SJSA1 (cell line): ENCODE results near the gene OR8K1. TPM values are rescaled to one million over a fixed set of nuclear protein-coding genes. Genes with fewer than 3 reads are reported as not detected.

Experiments
- DNase-seq, 2 experiments: peaks; one replicate each; pipeline ENCODE4 v3.0.0-alpha.2; 2015 to 2020; ENCODE audit warnings: low spot score in 2 of 2, low read depth in 1 of 2
- H3K27ac ChIP-seq: fragments of 250-450 bp; sonication (Bioruptor Pico); 2 replicates; pipeline ENCODE4 v1.5.1; 2020; ENCODE audit warnings: mild to moderate bottlenecking, moderate library complexity
- H3K27me3 ChIP-seq: fragments of 250-450 bp; sonication (Bioruptor Pico); replicated peaks from 2 replicates; pipeline ENCODE4 v1.5.1; 2020; ENCODE audit warnings: mild to moderate bottlenecking, moderate library complexity
- H3K36me3 ChIP-seq: fragments of 250-450 bp; sonication (Bioruptor Pico); 2 replicates; pipeline ENCODE4 v1.5.1; 2020; ENCODE audit warnings: mild to moderate bottlenecking
- H3K4me1 ChIP-seq: fragments of 250-450 bp; sonication (Bioruptor Pico); replicated peaks from 2 replicates; pipeline ENCODE4 v1.6.1; 2021; ENCODE audit warnings: mild to moderate bottlenecking
- H3K4me3 ChIP-seq: fragments of 250-450 bp; sonication (Bioruptor Pico); 2 replicates; pipeline ENCODE4 v1.5.1; 2020; ENCODE audit warnings: mild to moderate bottlenecking
- H3K9me3 ChIP-seq: fragments of 250-450 bp; sonication (Bioruptor Pico); replicated peaks from 2 replicates; pipeline ENCODE4 v1.5.1; 2020; ENCODE audit warnings: mild to moderate bottlenecking
- total RNA-seq: library from RNA; depleted of rRNA; stranded (reverse); fragments of >200 nt; shearing (Covaris generic); gene quantifications from 2 replicates; pipeline ENCODE4 v1.2.3, GENCODE V29; 2014; rRNA removed

OR8K1 gene
- not detected in 2 replicates for total RNA-seq

DNA sequence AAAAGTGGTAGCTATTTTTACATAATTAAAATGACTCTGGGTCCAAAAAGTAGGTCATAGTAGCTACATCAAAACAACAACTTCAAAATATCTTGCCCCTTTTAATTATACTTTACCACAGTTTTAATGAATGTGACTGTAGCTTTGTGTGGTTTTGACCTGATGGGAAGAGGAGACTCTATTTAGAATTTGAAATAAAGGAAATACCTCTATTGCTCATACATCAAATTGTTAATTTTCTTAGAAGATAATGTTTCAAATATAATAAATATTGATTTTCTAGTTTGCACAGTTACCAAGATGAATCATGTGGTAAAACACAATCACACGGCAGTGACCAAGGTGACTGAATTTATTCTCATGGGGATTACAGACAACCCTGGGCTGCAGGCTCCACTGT lies at the start of gene OR8K1:
Gene OR8K1, plus strand, starts transcription at position 301 of the 400 bp plus-strand sequence. Its CDS starts 0 bp downstream, at position 301.
- Histone ChIP-seq H3K4me3 (no peak within 1 kb of the TSS), H3K27me3 (no peaks in the 10 kb centered on the region), H3K27ac (no peak within 1 kb of the TSS), H3K36me3 (no peaks in the 10 kb centered on the region), H3K9me3 (no peaks in the 10 kb centered on the region), H3K4me1 (no peaks in the 10 kb centered on the region)
- no peak for DNase-seq

DNA sequence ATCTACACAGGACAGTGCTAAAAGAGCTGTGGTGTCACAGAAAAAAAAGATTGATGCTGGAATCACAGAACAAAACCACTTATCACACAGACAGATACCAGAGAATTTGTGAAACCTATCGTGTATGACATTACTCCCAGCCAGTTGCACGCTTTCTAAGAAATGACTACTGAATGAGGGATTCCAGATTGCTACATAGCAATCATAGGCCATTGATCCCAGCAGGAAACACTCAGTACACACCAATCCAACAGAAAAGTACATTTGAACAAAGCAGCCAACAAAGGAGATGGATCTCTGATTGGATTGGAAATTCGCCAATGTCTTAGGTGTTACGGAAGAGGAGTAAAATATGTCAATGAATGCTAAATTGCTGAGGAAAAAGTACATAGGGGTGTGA lies 48.9 kb upstream of the OR8K1 start:
- DNase-seq, result no peak
- Histone ChIP-seq H3K36me3 (no peaks in the 10 kb centered on the region), H3K4me1 (no peaks in the 10 kb centered on the region), H3K27me3 (no peaks in the 10 kb centered on the region; the same call in 1 of the 2 replicates), H3K9me3 (no peaks in the 10 kb centered on the region), H3K27ac (no peak overlapping the region), H3K4me3 (no peak overlapping the region)

DNA sequence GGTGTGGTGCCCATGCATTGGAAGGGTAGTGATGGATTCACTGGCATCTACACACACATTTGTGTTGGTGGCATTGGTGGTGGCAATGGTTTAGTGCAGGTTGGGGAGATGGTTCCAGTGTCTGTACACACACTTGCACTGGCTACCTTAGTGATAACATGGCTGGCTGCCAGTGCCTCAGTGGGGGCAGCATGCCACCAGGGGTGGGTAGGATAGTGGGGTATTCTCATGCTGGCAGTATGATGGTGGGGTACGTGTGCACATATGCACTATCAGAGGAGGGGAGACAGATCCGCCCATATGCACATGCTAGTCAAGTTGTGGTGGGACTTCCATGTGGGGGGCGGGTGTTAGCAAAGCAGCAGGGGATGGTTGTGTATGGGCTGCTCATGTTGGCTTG lies 38.0 kb upstream of the OR8K1 start:
- H3K27me3 ChIP-seq, result no peaks in the 10 kb centered on the region
- DNase-seq, result no peak
- H3K27ac ChIP-seq, result no peak overlapping the region
- no peaks in the 10 kb centered on the region; the same call in none of the 2 replicates for H3K9me3 ChIP-seq
- H3K36me3 ChIP-seq, result no peaks in the 10 kb centered on the region
- no peak overlapping the region for H3K4me3 ChIP-seq
- no peaks in the 10 kb centered on the region for H3K4me1 ChIP-seq

DNA sequence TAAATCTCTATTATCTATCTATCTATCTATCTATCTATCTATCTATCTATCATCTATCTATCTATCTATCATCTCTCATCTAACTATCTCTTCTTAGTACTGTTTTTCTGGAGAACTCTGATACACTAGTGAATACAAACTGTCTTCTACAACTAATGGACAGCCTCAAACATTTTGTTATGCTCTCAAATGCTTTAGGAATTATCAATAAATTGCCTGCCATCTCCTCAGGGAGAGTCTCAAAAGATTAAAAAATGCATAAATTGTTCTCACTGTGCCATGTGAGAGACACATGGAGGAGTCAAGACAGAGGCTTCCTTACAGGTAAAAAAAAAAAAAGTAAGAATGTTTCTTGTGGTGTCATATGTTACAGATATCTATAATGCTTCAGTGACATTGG lies 31.0 kb upstream of the OR8K1 start, which contains the start of gene OR8K3:
Gene OR8K3, plus strand, starts transcription at position 301 of the 400 bp plus-strand sequence. CDS start 3,163 bp downstream, outside the sequence.
- Histone ChIP-seq H3K4me3 (no peak within 1 kb of the TSS), H3K36me3 (no peaks in the 10 kb centered on the region), H3K4me1 (no peaks in the 10 kb centered on the region), H3K27me3 (no peaks in the 10 kb centered on the region), H3K9me3 (no peaks in the 10 kb centered on the region; the same call in 1 of the 2 replicates), H3K27ac (no peak within 1 kb of the TSS)
- no peak for DNase-seq

DNA sequence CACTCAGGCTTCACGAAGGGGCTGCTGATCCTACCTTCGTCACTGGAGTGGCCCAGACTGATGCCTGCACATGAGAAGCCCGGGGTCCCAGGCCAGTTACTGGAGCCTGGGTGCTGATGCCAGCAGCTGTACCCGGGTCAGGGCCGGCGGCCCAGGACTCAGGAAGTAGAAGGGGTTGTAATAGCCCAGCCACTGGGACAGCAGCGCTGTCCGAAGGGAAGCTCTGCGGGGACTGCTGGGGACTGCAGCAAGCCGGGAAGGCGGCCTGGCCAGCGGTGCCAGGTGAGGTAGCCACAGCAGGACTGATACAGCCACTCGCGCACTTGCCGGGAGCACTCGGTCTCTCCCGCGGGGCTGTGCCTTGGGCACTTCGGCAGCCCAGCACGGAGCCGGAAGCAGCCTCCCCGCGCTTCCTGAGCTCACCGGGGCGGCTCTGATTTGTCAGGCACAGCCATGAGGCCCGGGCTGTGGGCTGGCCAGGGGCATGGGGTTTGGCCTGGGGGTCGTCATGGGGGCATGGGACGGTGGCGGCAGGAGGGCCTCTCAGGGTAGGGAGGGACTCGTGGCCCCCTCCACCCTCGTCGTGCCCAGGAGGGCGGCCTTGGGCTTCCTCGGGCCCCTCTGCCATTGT lies 13.9 kb upstream of the OR8K1 start:
- Histone ChIP-seq H3K4me3 (no peak overlapping the region), H3K27me3 (no peaks in the 10 kb centered on the region), H3K36me3 (no peaks in the 10 kb centered on the region), H3K4me1 (no peaks in the 10 kb centered on the region), H3K9me3 (no peaks in the 10 kb centered on the region), H3K27ac (no peak overlapping the region)
- DNase-seq, result no peak

DNA sequence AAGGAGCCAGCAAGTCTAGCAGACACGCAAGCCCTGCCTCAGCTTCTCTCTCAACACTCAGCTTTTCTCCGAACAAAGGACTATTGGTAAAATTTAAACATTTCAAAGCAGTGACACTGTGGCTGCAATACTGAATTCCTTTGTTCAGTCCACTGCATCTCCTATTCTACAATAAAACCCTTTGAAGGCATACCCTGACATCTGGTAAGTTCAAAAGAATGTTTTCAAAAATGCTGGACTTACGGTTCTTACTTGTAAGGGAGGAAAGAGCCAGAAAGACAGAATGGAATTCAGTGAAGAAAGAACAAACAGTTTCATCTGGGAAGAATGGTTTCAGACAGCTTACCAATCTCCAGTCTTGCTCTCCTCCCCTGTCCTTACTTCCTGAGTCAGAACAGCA lies 12.7 kb upstream of the OR8K1 start:
- Histone ChIP-seq H3K4me3 (no peak overlapping the region), H3K36me3 (no peaks in the 10 kb centered on the region), H3K27me3 (no peaks in the 10 kb centered on the region), H3K27ac (no peak overlapping the region), H3K9me3 (no peaks in the 10 kb centered on the region), H3K4me1 (no peaks in the 10 kb centered on the region)
- DNase-seq, result no peak

DNA sequence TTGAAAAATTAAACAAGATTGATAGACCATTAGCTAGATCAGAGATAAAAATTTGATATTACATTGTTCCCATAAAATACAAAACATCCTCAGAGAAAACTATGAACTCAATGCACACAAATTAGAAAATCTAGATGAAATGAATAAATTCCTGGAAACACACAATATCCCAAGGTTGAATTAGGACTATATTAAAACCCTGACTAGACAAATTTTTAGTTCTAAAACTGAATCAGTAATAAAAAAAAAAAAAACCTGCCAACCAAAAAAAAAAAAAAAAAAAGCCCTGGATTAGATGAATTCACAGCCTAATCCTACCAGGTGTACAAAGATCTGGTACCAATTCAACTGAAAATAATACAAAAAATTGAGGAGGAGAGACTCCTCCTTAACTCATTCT lies 5.5 kb upstream of the OR8K1 start:
- H3K27me3 ChIP-seq, result no peaks in the 10 kb centered on the region

DNA sequence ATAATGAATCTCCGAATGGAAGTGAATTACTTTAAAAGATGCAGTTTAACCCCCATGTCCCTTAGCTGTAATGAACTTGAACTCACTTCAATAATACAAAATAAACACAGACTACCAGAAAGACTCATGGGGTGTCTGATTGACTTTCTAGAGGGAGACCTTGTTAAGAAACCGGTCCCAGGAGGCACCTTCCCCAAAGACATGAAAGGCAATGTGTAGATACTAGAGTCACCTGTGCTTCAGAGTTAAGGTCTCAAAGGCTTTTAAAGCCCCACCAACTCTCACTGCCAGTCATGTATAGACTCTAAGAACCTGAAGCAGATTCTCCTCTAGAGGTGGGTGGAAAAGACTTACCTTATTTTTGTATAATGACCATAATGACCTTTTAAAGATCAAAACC lies 8.2 kb downstream of the OR8K1 start, which contains the start of gene OR8J1:
Gene OR8J1, plus strand, starts transcription at position 301 of the 400 bp plus-strand sequence. CDS start 5,956 bp downstream, outside the sequence.
- Histone ChIP-seq H3K27me3 (no peaks in the 10 kb centered on the region), H3K9me3 (no peaks in the 10 kb centered on the region), H3K27ac (no peak within 1 kb of the TSS), H3K4me1 (no peaks in the 10 kb centered on the region), H3K4me3 (no peak within 1 kb of the TSS), H3K36me3 (no peaks in the 10 kb centered on the region)
- no peak for DNase-seq

More for the DNA sequence above, 5.5 kb upstream of the OR8K1 start:
- Histone ChIP-seq H3K27ac (no peak overlapping the region), H3K9me3 (no peaks in the 10 kb centered on the region), H3K4me1 (no peaks in the 10 kb centered on the region), H3K36me3 (no peaks in the 10 kb centered on the region), H3K4me3 (no peak overlapping the region)
- no peak for DNase-seq

DNA sequence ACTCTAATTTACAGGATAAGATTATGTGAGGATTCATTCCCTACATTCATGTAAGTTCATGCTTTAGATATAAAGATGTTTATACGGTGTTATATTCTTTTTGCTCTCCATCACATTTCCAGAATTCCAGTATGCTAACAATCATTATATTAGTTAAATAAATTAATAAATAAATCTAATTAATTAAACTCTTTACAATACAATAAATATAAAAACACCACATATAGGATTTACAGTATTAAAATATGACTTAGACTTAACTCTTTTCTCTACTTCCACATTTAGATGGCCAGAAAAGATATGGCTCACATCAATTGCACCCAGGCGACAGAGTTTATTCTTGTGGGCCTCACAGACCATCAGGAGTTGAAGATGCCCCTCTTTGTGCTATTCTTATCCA lies 29.5 kb downstream of the OR8K1 start, which contains the start of gene OR8U1:
Gene OR8U1, plus strand, starts transcription at position 301 of the 400 bp plus-strand sequence. Its CDS starts 0 bp downstream, at position 301.
- no peaks in the 10 kb centered on the region for H3K27me3 ChIP-seq
- no peaks in the 10 kb centered on the region for H3K36me3 ChIP-seq
- DNase-seq, result no peak
- no peak within 1 kb of the TSS for H3K27ac ChIP-seq
- no peaks in the 10 kb centered on the region for H3K9me3 ChIP-seq
- no peak within 1 kb of the TSS for H3K4me3 ChIP-seq
- H3K4me1 ChIP-seq, result no peaks in the 10 kb centered on the region

DNA sequence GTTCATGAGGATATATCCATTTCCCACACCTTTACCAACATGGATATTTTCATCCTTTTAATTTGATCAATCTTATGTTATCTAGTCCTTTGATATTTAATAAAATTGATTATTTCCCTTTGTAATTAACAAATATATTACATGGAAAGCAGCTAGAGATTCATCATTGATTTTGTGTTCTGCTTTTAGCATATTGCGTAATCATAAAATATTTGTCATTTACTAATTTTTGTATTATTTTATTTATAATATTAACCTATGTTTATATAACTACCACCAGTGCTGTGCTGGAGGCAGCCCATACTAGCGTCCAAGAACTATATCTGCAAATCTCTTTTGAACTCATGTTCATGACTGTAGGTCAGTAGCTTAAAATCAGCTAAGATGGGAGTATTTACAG lies 34.3 kb downstream of the OR8K1 start:
- no peak for DNase-seq
- Histone ChIP-seq H3K4me1 (no peaks in the 10 kb centered on the region), H3K27me3 (no peaks in the 10 kb centered on the region), H3K27ac (no peak overlapping the region), H3K36me3 (no peaks in the 10 kb centered on the region), H3K9me3 (no peaks in the 10 kb centered on the region), H3K4me3 (no peak overlapping the region)

DNA sequence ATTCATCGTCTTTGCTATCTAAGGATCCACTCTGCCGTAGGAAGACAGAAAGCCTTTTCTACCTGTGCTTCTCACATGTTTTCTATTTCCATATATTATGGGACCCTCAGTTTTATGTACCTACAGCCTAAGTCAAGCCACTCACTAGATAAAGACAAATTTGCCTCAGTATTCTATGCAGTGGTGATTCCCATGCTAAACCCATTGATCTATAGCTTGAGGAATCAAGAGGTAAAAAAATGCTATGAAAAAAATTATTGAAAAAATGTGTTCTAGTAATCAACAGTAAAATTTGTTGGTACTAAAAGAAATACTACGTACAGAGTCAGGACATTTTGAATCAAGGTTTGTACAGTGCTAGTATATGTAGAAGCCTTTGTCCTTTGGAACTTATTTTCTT lies 48.5 kb downstream of the OR8K1 start:
- Histone ChIP-seq H3K27me3 (no peaks in the 10 kb centered on the region), H3K9me3 (no peaks in the 10 kb centered on the region), H3K27ac (no peak overlapping the region), H3K4me1 (no peaks in the 10 kb centered on the region), H3K4me3 (no peak overlapping the region), H3K36me3 (no peaks in the 10 kb centered on the region)
- no peak for DNase-seq

DNA sequence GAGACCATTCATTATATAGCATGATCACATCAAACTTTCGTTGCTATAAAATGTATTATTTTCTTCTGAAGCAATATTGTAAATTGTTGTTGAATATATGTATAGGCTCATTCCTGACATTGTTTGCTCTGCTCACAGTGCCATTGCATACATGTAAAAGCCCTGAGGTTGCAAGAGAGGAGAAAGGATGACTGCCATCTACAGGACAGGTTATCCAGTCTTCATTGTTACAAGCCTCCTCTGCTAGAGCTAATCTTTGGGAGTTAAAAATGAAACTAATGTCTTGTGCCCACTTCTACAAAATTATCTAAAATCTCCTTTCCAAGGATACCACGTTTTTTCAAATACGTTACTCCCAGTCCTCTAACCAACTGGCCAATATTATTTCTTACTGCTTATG lies 50.2 kb downstream of the OR8K1 start:
- Histone ChIP-seq H3K4me1 (no peaks in the 10 kb centered on the region), H3K36me3 (no peaks in the 10 kb centered on the region), H3K27me3 (no peaks in the 10 kb centered on the region), H3K9me3 (no peaks in the 10 kb centered on the region), H3K27ac (no peak overlapping the region), H3K4me3 (no peak overlapping the region)
- no peak for DNase-seq
